HEK293 (cell line): ENCODE results near the gene CFAP45.

ENCODE experiments used
- CTCF ChIA-PET: fragments of 350-600 bp; formaldehyde crosslinking; extraction: SDS; loops from one replicate; lab custom pipeline; 2021; ENCODE audit warnings: antibody characterized with exemption; lab: Yijun Ruan, JAX
- POLR2A ChIA-PET: fragments of 300-600 bp; formaldehyde crosslinking; extraction: SDS; loops from one replicate; lab custom pipeline; 2020; ENCODE audit warnings: antibody characterized with exemption, inconsistent platforms; lab: Yijun Ruan, JAX
- H3K27ac ChIP-seq: fragments of 200-500 bp; sonication (Bioruptor generic); 2 replicates; pipeline ENCODE4 v1.5.1; 2014; ENCODE audit warnings: low read depth, low read length, control low read depth, inconsistent platforms; ENCODE audit errors: extremely low read depth
- H3K36me3 ChIP-seq, 2 experiments: fragments of 200-500 bp in 1 of 2; sonication (Bioruptor generic) in 1 of 2; 1 replicate in 1 of 2; 2 replicates in 1 of 2; pipeline ENCODE4 v1.5.1; 2014 to 2017; ENCODE audit warnings: inconsistent platforms in 2 of 2, low read length in 2 of 2; ENCODE audit not compliant: control insufficient read depth in 2 of 2, insufficient read depth in 1 of 2
- H3K4me1 ChIP-seq: fragments of 200-500 bp; sonication (Bioruptor generic); 2 replicates; pipeline ENCODE4 v1.5.1; 2014; ENCODE audit warnings: mild to moderate bottlenecking, low read length, inconsistent platforms; ENCODE audit not compliant: control insufficient read depth, insufficient read depth
- H3K4me3 ChIP-seq: 2 replicates; pipeline ENCODE4 v1.5.1; 2011; ENCODE audit warnings: low read depth, mild to moderate bottlenecking, control low read depth, low read length, moderate library complexity
- H3K9me3 ChIP-seq: fragments of 200-500 bp; sonication (Bioruptor generic); 2 replicates; pipeline ENCODE4 v1.5.1; 2014; ENCODE audit warnings: low read depth, low read length, inconsistent platforms; ENCODE audit not compliant: control insufficient read depth, insufficient read depth
- KLF9 ChIP-seq: fragments of 450-650 bp; formaldehyde crosslinking; IDR thresholded peaks from 2 replicates; pipeline ENCODE4 v1.5.1; 2016; ENCODE audit warnings: missing biosample characterization, missing genetic modification characterization, low read depth
- OSR2 ChIP-seq: fragments of 450-650 bp; formaldehyde crosslinking; IDR thresholded peaks from 2 replicates; pipeline ENCODE4 v1.5.1; 2016; ENCODE audit warnings: missing biosample characterization, missing genetic modification characterization
- SETDB1 ChIP-seq: IDR thresholded peaks from one replicate; pipeline ENCODE4 v1.6.1; 2017; ENCODE audit warnings: mild to moderate bottlenecking, low read length, moderate library complexity, mixed read lengths; ENCODE audit not compliant: insufficient read length
- TRIM28 ChIP-seq: IDR thresholded peaks from 2 replicates; pipeline ENCODE4 v1.6.1; 2011; ENCODE audit warnings: low read length, control low read depth, borderline replicate concordance
- ZBTB49 ChIP-seq: fragments of 450-650 bp; formaldehyde crosslinking; IDR thresholded peaks from 2 replicates; pipeline ENCODE4 v1.5.1; 2016; ENCODE audit warnings: missing biosample characterization, missing genetic modification characterization, low read depth
- ZNF112 ChIP-seq: fragments of 450-650 bp; formaldehyde crosslinking; IDR thresholded peaks from 2 replicates; pipeline ENCODE4 v1.5.0; 2017; ENCODE audit warnings: missing biosample characterization, missing genetic modification characterization
- ZNF133 ChIP-seq: fragments of 450-650 bp; formaldehyde crosslinking; IDR thresholded peaks from 2 replicates; pipeline ENCODE4 v1.5.1; 2016; ENCODE audit warnings: missing biosample characterization, missing genetic modification characterization
- ZNF138 ChIP-seq: fragments of 450-650 bp; formaldehyde crosslinking; IDR thresholded peaks from 2 replicates; pipeline ENCODE4 v1.5.1; 2016; ENCODE audit warnings: missing biosample characterization, missing genetic modification characterization, borderline replicate concordance
- ZNF184 ChIP-seq: fragments of 450-650 bp; IDR thresholded peaks from 2 replicates; pipeline ENCODE4 v1.5.1; 2018; ENCODE audit warnings: missing biosample characterization, mild to moderate bottlenecking, missing genetic modification characterization
- ZNF202 ChIP-seq: fragments of 450-650 bp; formaldehyde crosslinking; IDR thresholded peaks from 2 replicates; pipeline ENCODE4 v1.5.1; 2016; ENCODE audit warnings: missing biosample characterization, missing genetic modification characterization, borderline replicate concordance
- ZNF239 ChIP-seq: fragments of 450-650 bp; formaldehyde crosslinking; IDR thresholded peaks from 2 replicates; pipeline ENCODE4 v1.5.1; 2016; ENCODE audit warnings: missing biosample characterization, missing genetic modification characterization
- ZNF354C ChIP-seq: fragments of 450-650 bp; formaldehyde crosslinking; IDR thresholded peaks from 2 replicates; pipeline ENCODE4 v1.5.1; 2016; ENCODE audit warnings: missing biosample characterization, missing genetic modification characterization, low read depth, borderline replicate concordance
- ZNF362 ChIP-seq: fragments of 450-650 bp; formaldehyde crosslinking; IDR thresholded peaks from 2 replicates; pipeline ENCODE4 v1.5.1; 2016; ENCODE audit warnings: missing biosample characterization, missing genetic modification characterization
- ZNF510 ChIP-seq: fragments of 450-650 bp; formaldehyde crosslinking; IDR thresholded peaks from 2 replicates; pipeline ENCODE4 v1.5.1; 2018; ENCODE audit warnings: mild to moderate bottlenecking, missing genetic modification characterization, missing biosample characterization; ENCODE audit not compliant: insufficient replicate concordance
- ZNF518A ChIP-seq: fragments of 450-650 bp; formaldehyde crosslinking; conservative IDR thresholded peaks from 2 replicates; pipeline ENCODE4 v1.5.1; 2016; ENCODE audit warnings: low read depth, missing biosample characterization, missing genetic modification characterization
- ZNF558 ChIP-seq: fragments of 450-650 bp; formaldehyde crosslinking; IDR thresholded peaks from 2 replicates; pipeline ENCODE4 v1.5.1; 2016; ENCODE audit warnings: missing biosample characterization, missing genetic modification characterization
- ZNF610 ChIP-seq: fragments of 450-650 bp; formaldehyde crosslinking; IDR thresholded peaks from 2 replicates; pipeline ENCODE4 v1.5.1; 2016; ENCODE audit warnings: missing biosample characterization, missing genetic modification characterization, borderline replicate concordance
- ZNF629 ChIP-seq: fragments of 450-650 bp; formaldehyde crosslinking; IDR thresholded peaks from 2 replicates; pipeline ENCODE4 v1.5.1; 2017; ENCODE audit warnings: missing biosample characterization, missing genetic modification characterization
- ZNF660 ChIP-seq: fragments of 450-650 bp; IDR thresholded peaks from 2 replicates; pipeline ENCODE4 v1.5.1; 2018; ENCODE audit warnings: missing biosample characterization, mild to moderate bottlenecking, missing genetic modification characterization
- ZNF670 ChIP-seq: fragments of 450-650 bp; formaldehyde crosslinking; IDR thresholded peaks from 2 replicates; pipeline ENCODE4 v1.5.1; 2016; ENCODE audit warnings: missing biosample characterization, missing genetic modification characterization, low read depth
- ZNF677 ChIP-seq: fragments of 450-650 bp; IDR thresholded peaks from 2 replicates; pipeline ENCODE4 v1.5.0; 2018; ENCODE audit warnings: missing biosample characterization, mild to moderate bottlenecking, missing genetic modification characterization, moderate library complexity
- ZNF837 ChIP-seq: fragments of 450-650 bp; formaldehyde crosslinking; IDR thresholded peaks from 2 replicates; pipeline ENCODE4 v1.5.1; 2016; ENCODE audit warnings: missing biosample characterization, missing genetic modification characterization
- ZSCAN5A ChIP-seq: fragments of 450-650 bp; formaldehyde crosslinking; IDR thresholded peaks from 2 replicates; pipeline ENCODE4 v1.5.1; 2016; ENCODE audit warnings: missing biosample characterization, missing genetic modification characterization

The CFAP45 gene

GRCh38 chr1:159828176-159828575 is 71.8 kb downstream of the CFAP45 start (continued):
- TF ChIP-seq ZNF518A (tag by site-specific recombination), result no peak
- TF ChIP-seq ZNF660 (tag by site-specific recombination), result no peak
- TF ChIP-seq ZNF670, result no peak
- TF ChIP-seq ZNF677, result no peak
- TF ChIP-seq TRIM28, result no peak
- no peak for TF ChIP-seq ZNF362 (tag by site-specific recombination)
- no peak for TF ChIP-seq ZNF133 (tag by site-specific recombination)
- TF ChIP-seq, all 188 proteins: peak for 0

- no peaks in the 10 kb centered on the region for H3K9me3 ChIP-seq
- CTCF ChIA-PET, result interaction anchor here (1.0 to 4.1 kb wide), 2 partner anchors 28 to 29 kb away, joined by 4 to 24 read pairs; no protein-coding TSS in a partner anchor
- no peak overlapping the region for H3K4me3 ChIP-seq
- TF ChIP-seq ZNF510 (tag by site-specific recombination), result no peak
- TF ChIP-seq ZNF184, result no peak
- no peak for TF ChIP-seq ZNF138 (tag by site-specific recombination)
- no peak for TF ChIP-seq ZNF239 (tag by site-specific recombination)
- H3K36me3 ChIP-seq, result no peaks in the 10 kb centered on the region
- H3K27ac ChIP-seq, result no peak overlapping the region
- H3K4me1 ChIP-seq, result no peaks in the 10 kb centered on the region
- POLR2A ChIA-PET, result no interaction called here
These were observed 72.4 kb downstream of the CFAP45 start for GRCh38 chr1:159827549-159827948.

GRCh38 chr1:159827102-159827490 is 72.9 kb downstream of the CFAP45 start:
- POLR2A ChIA-PET, result no interaction called here
- CTCF ChIA-PET, result interaction anchor here (1.0 kb wide), 1 partner anchor 28 kb away, joined by 4 read pairs; no protein-coding TSS in a partner anchor

More at GRCh38 chr1:159827102-159827490, 72.9 kb downstream of the CFAP45 start:
- H3K4me1 ChIP-seq, result no peaks in the 10 kb centered on the region
- H3K4me3 ChIP-seq, result no peak overlapping the region
- no peaks in the 10 kb centered on the region for H3K9me3 ChIP-seq
- no peak overlapping the region for H3K27ac ChIP-seq
- no peak for TF ChIP-seq ZNF202
- no peak for TF ChIP-seq KLF9 (tag by site-specific recombination)
- no peak for TF ChIP-seq ZNF558 (tag by site-specific recombination)
- no peak for TF ChIP-seq ZSCAN5A
- TF ChIP-seq ZNF112 (tag by site-specific recombination), result no peak
- TF ChIP-seq ZNF837 (tag by site-specific recombination), result no peak
- no peak for TF ChIP-seq OSR2 (tag by site-specific recombination)
- TF ChIP-seq ZBTB49 (tag by site-specific recombination), result no peak
- TF ChIP-seq SETDB1, result no peak
- TF ChIP-seq ZNF610 (tag by site-specific recombination), result no peak
- no peak for TF ChIP-seq ZNF354C (tag by site-specific recombination)
- no peak for TF ChIP-seq ZNF629 (tag by site-specific recombination)
- H3K36me3 ChIP-seq, result no peaks in the 10 kb centered on the region
